DOHH2 (cell line): Measurements from ENCODE around the gene ATP8A2.

Experiments used
- H3F3A ChIP-seq: fragments of 200-600 bp; sonication (generic), shearing (Covaris generic); 2 replicates; pipeline ENCODE4 v1.6.0; 2016; ENCODE audit warnings: antibody characterized with exemption, mild to moderate bottlenecking; ENCODE audit not compliant: control insufficient read depth, insufficient read depth
- H3K27ac ChIP-seq: fragments of 200-600 bp; sonication (generic); 2 replicates; pipeline ENCODE4 v1.5.1; 2014; ENCODE audit warnings: low read depth, mild to moderate bottlenecking, low read length, moderate library complexity
- H3K27me3 ChIP-seq: fragments of 200-600 bp; sonication (generic); 2 replicates; pipeline ENCODE4 v1.6.1; 2014; ENCODE audit warnings: mild to moderate bottlenecking, low read length, mixed read lengths; ENCODE audit not compliant: control insufficient read depth
- H3K36me3 ChIP-seq: fragments of 200-600 bp; sonication (generic); 2 replicates; pipeline ENCODE4 v1.6.1; 2014; ENCODE audit warnings: mild to moderate bottlenecking, low read length, moderate library complexity, mixed read lengths; ENCODE audit not compliant: control insufficient read depth
- H3K4me1 ChIP-seq: fragments of 200-600 bp; sonication (generic); 2 replicates; pipeline ENCODE4 v1.6.1; 2014; ENCODE audit warnings: mild to moderate bottlenecking, low read length, mixed read lengths; ENCODE audit not compliant: control insufficient read depth
- H3K4me2 ChIP-seq: fragments of 200-600 bp; sonication (generic); 2 replicates; pipeline ENCODE4 v1.6.0; 2014; ENCODE audit warnings: mild to moderate bottlenecking, low read length, moderate library complexity
- H3K4me3 ChIP-seq: fragments of 200-600 bp; sonication (generic); 2 replicates; pipeline ENCODE4 v1.5.1; 2014; ENCODE audit warnings: mild to moderate bottlenecking, low read length, mixed read lengths
- H3K79me2 ChIP-seq: fragments of 200-600 bp; sonication (generic); 2 replicates; pipeline ENCODE4 v1.6.1; 2014; ENCODE audit warnings: mild to moderate bottlenecking, low read length, mixed read lengths; ENCODE audit not compliant: control insufficient read depth
- H3K9me2 ChIP-seq: fragments of 200-600 bp; sonication (generic); replicated peaks from 2 replicates; pipeline ENCODE4 v1.6.1; 2014; ENCODE audit warnings: mild to moderate bottlenecking, low read length, mixed read lengths; ENCODE audit not compliant: control insufficient read depth
- H3K9me3 ChIP-seq: fragments of 200-600 bp; sonication (generic); 2 replicates; pipeline ENCODE4 v1.6.1; 2014; ENCODE audit warnings: antibody characterized with exemption, low read length, mixed read lengths; ENCODE audit not compliant: control insufficient read depth, insufficient read depth
- H4K20me1 ChIP-seq: fragments of 200-600 bp; sonication (generic); 2 replicates; pipeline ENCODE4 v1.6.0; 2014; ENCODE audit warnings: low read depth, mild to moderate bottlenecking, antibody characterized with exemption, low read length, moderate library complexity; ENCODE audit not compliant: control insufficient read depth, insufficient read depth
- CTCF ChIP-seq: fragments of 200-600 bp; sonication (generic); IDR thresholded peaks from one replicate; pipeline ENCODE4 v1.5.1; 2014; ENCODE audit warnings: antibody characterized with exemption, mild to moderate bottlenecking, low read depth, low read length; ENCODE audit not compliant: poor library complexity, severe bottlenecking
- EZH2phosphoT487 ChIP-seq: fragments of 200-600 bp; sonication (generic); IDR thresholded peaks from 2 replicates; pipeline ENCODE4 v1.6.1; 2017; ENCODE audit warnings: borderline replicate concordance, mild to moderate bottlenecking, antibody characterized with exemption, low read length, moderate library complexity, mixed read lengths

The ATP8A2 gene

DNA sequence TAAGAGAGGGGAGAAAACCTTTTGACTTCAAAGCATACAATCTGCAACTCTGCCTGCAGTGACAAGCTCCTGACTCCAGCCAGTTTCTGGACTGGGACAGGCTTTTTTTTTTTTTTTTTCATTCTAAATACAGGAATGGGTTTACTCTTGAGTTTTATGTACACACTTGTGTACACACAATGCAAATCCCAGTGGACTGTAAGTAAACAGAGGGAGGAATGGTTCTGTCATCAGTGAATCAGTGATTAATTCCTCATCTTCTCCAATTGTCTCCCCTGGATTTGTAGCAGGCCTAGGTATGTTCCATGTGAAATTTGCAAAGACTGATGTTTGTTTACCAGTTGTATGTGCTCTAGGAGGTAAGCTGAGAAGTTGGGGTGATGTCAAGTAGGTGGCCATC lies 495.3 kb downstream of the ATP8A2 start:
- Histone ChIP-seq H3K4me2 (no peak overlapping the region), H3K4me1 (no peaks in the 10 kb centered on the region)
- TF ChIP-seq CTCF (no peak), EZH2phosphoT487 (no peak)

DNA sequence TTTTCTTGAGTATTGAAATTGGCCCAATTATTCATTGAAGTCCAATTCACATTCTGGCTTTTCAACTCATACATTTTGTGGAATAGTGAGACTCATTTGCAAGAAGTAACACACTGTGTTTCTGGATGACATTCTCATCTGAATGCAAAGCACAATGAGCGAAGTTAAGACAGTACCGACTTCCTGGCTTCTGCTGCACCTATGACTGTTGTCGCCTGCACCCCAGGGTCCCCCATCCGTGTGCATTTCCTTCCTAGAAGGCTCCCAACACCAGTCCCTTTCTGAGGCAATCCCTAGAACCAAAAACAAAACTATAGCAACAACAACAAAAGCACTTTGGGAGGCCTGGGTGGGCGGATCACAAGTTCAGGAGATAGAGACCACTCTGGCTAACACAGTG lies 496.7 kb downstream of the ATP8A2 start:
- Histone ChIP-seq H3K36me3 (no peaks in the 10 kb centered on the region), H3K4me2 (no peak overlapping the region), H3F3A (no peaks in the 10 kb centered on the region), H3K27ac (no peak overlapping the region), H3K9me2 (no peaks in the 10 kb centered on the region), H3K4me3 (no peak overlapping the region), H3K9me3 (no peaks in the 10 kb centered on the region), H3K79me2 (no peaks in the 10 kb centered on the region), H3K4me1 (no peaks in the 10 kb centered on the region), H4K20me1 (no peaks in the 10 kb centered on the region), H3K27me3 (no peaks in the 10 kb centered on the region)
- TF ChIP-seq CTCF (no peak), EZH2phosphoT487 (no peak)

More for the DNA sequence above, 495.3 kb downstream of the ATP8A2 start:
- no peaks in the 10 kb centered on the region for H3K9me3 ChIP-seq
- H3K79me2 ChIP-seq = no peaks in the 10 kb centered on the region
- H3K27me3 ChIP-seq = no peaks in the 10 kb centered on the region
- no peaks in the 10 kb centered on the region for H3K36me3 ChIP-seq
- H3K27ac ChIP-seq = no peak overlapping the region
- H3K4me3 ChIP-seq = no peak overlapping the region
- H3K9me2 ChIP-seq = no peaks in the 10 kb centered on the region
- no peaks in the 10 kb centered on the region for H3F3A ChIP-seq
- H4K20me1 ChIP-seq = no peaks in the 10 kb centered on the region

DNA sequence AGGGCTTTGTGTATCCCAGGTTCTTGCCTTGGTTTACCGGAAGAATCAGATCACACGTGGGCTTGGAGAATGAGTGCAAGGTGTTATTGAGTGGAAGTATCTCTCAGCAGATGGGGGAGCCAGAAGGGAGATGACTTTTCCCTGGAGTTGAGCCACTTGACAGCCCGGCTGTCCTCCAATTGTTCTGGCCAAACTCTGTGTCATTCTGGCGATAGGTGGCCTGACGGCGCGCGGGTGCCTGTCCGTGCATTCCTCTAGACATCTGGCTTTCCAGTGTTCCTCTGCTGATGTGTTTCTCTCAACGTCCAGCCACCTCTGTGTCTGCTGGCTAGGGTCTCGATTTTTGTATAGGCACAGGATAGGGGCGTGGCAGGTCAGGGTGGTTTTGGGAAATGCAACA lies 498.2 kb downstream of the ATP8A2 start:
- Histone ChIP-seq H3K9me3 (no peaks in the 10 kb centered on the region), H3F3A (no peaks in the 10 kb centered on the region), H3K36me3 (no peaks in the 10 kb centered on the region), H3K27me3 (no peaks in the 10 kb centered on the region), H3K9me2 (no peaks in the 10 kb centered on the region), H3K4me3 (no peak overlapping the region), H4K20me1 (no peaks in the 10 kb centered on the region), H3K27ac (no peak overlapping the region), H3K4me2 (no peak overlapping the region), H3K79me2 (no peaks in the 10 kb centered on the region), H3K4me1 (no peaks in the 10 kb centered on the region; the same call in 1 of the 2 replicates)
- TF ChIP-seq EZH2phosphoT487 = no peak
- no peak for TF ChIP-seq CTCF
